ENCODE measurements around the gene TMEM61.

The TMEM61 gene

GRCh38 chr1:54990916-54991315, 10.5 kb downstream of the TMEM61 start:
- ChIA-PET CTCF (interaction anchor here (24.6 kb wide), 1 partner anchor 45 kb away, joined by 609 read pairs; no protein-coding TSS in a partner anchor), POLR2A (no interaction called here)
- no peak for TF ChIP-seq CTCF (IDR thresholded peaks at IDR 0.05; ENCODE audit: control extremely low read depth, extremely low read depth, low read depth, missing control alignments)
- no peak for DNase-seq (ENCODE audit: extremely low spot score)

GRCh38 chr1:54991939-54992338, 11.5 kb downstream of the TMEM61 start:
- ChIA-PET CTCF (interaction anchor here (24.6 kb wide), 1 partner anchor 46 kb away, joined by 609 read pairs; no protein-coding TSS in a partner anchor), POLR2A (no interaction called here)
- no peak for TF ChIP-seq CTCF (IDR thresholded peaks at IDR 0.05; ENCODE audit: control extremely low read depth, extremely low read depth, low read depth, missing control alignments)
- DNase-seq (ENCODE audit: extremely low spot score): no peak

GRCh38 chr1:54993140-54993539, 12.7 kb downstream of the TMEM61 start:
- no peak for DNase-seq (ENCODE audit: extremely low spot score)
- ChIA-PET POLR2A (no interaction called here), CTCF (interaction anchor here (24.6 kb wide), 1 partner anchor 47 kb away, joined by 609 read pairs; no protein-coding TSS in a partner anchor)
- no peak for TF ChIP-seq CTCF (IDR thresholded peaks at IDR 0.05; ENCODE audit: control extremely low read depth, extremely low read depth, low read depth, missing control alignments)

GRCh38 chr1:54994355-54994990, 14.0 kb downstream of the TMEM61 start:
- no peak for TF ChIP-seq CTCF (IDR thresholded peaks at IDR 0.05; ENCODE audit: control extremely low read depth, extremely low read depth, low read depth, missing control alignments)
- ChIA-PET CTCF (interaction anchor here (2.9 to 24.6 kb wide), 2 partner anchors 30 to 48 kb away, joined by 23 to 609 read pairs; no protein-coding TSS in a partner anchor), POLR2A (no interaction called here)
- no peak for DNase-seq (ENCODE audit: extremely low spot score)

- ChIA-PET POLR2A (no interaction called here), CTCF (interaction anchor here (1.6 to 24.6 kb wide), 5 partner anchors 12 to 49 kb away, joined by 8 to 609 read pairs (median 22); no protein-coding TSS in a partner anchor)
- TF ChIP-seq CTCF (IDR thresholded peaks at IDR 0.05; ENCODE audit: control extremely low read depth, extremely low read depth, low read depth, missing control alignments): no peak
- DNase-seq (ENCODE audit: extremely low spot score): no peak
Observed at GRCh38 chr1:54995013-54995760, 14.8 kb downstream of the TMEM61 start.

GRCh38 chr1:54995835-54996234, 15.4 kb downstream of the TMEM61 start:
- TF ChIP-seq CTCF (IDR thresholded peaks at IDR 0.05; ENCODE audit: control extremely low read depth, extremely low read depth, low read depth, missing control alignments): no peak
- ChIA-PET POLR2A (no interaction called here), CTCF (interaction anchor here (0.8 to 24.6 kb wide), 18 partner anchors 10 to 1461 kb away, joined by 3 to 609 read pairs (median 6); no protein-coding TSS in a partner anchor)
- no peak for DNase-seq (ENCODE audit: extremely low spot score)
